ENCODE data around the gene ITPR1.
A peak's percentile ranks its signal among the peaks of the same experiment; 100 is the strongest.

The ITPR1 gene

GRCh38 chr3:4704552-4704951, 211.4 kb downstream of the ITPR1 start:
- peaks cover 0 to 4% (median 0%) of the 10 kb centered on the region in 5 experiments for H3K9me3 ChIP-seq (ENCODE audit: control extremely low read depth in 1 of 5, control insufficient read depth in 4 of 5, insufficient read depth in 2 of 5, low read depth in 1 of 5, low read length in 4 of 5)
- H3K27me3 ChIP-seq (replicated peaks in 2 of 5; ENCODE audit: control insufficient read depth in 4 of 5, insufficient read depth in 5 of 5, low read length in 4 of 5) = no peaks in the 10 kb centered on the region
- 0% methylated on average over 1 of the region's 4 CpGs for WGBS (ENCODE audit: insufficient coverage)
- peak; percentile 15 to 68 (median 58) for DNase-seq
- peaks cover 0 to 43% (median 15%) of the 10 kb centered on the region in 4 experiments for H3K4me1 ChIP-seq (ENCODE audit: control extremely low read depth in 1 of 4, control insufficient read depth in 4 of 4, insufficient read depth in 4 of 4, low read length in 3 of 4)
- POLR2A ChIA-PET = interaction anchor here (0.6 kb wide), 1 partner anchor 224 kb away, joined by 5 read pairs; no protein-coding TSS in a partner anchor
- CTCF ChIA-PET = interaction anchor here (0.7 to 1.2 kb wide), 5 partner anchors 13 to 364 kb away, joined by 3 to 5 read pairs (median 4); no protein-coding TSS in a partner anchor
- peak overlapping the region in 1 of 7 experiments; percentile 27 for H3K4me3 ChIP-seq (ENCODE audit: control insufficient read depth in 1 of 7, extremely low read depth in 1 of 7, insufficient read depth in 4 of 7, low read depth in 2 of 7, low read length in 6 of 7)
- peaks cover 27 to 80% (median 55%) of the 10 kb centered on the region in 4 experiments for H3K36me3 ChIP-seq (ENCODE audit: control insufficient read depth in 4 of 4, insufficient read depth in 4 of 4, low read length in 3 of 4)
- peak overlapping the region in 1 of 2 experiments; percentile 35 for H3K27ac ChIP-seq (ENCODE audit: insufficient read depth in 1 of 2, low read depth in 1 of 2, low read length in 2 of 2, poor library complexity in 1 of 2, severe bottlenecking in 2 of 2)

GRCh38 chr3:4707324-4707723, 214.2 kb downstream of the ITPR1 start:
- Histone ChIP-seq H3K9me3 (ENCODE audit: control extremely low read depth in 1 of 5, control insufficient read depth in 4 of 5, insufficient read depth in 2 of 5, low read depth in 1 of 5, low read length in 4 of 5) (peaks cover 0 to 4% (median 0%) of the 10 kb centered on the region in 5 experiments), H3K27ac (ENCODE audit: insufficient read depth in 1 of 2, low read depth in 1 of 2, low read length in 2 of 2, poor library complexity in 1 of 2, severe bottlenecking in 2 of 2) (no peak overlapping the region), H3K27me3 (replicated peaks in 2 of 5; ENCODE audit: control insufficient read depth in 4 of 5, insufficient read depth in 5 of 5, low read length in 4 of 5) (no peaks in the 10 kb centered on the region), H3K4me3 (ENCODE audit: control insufficient read depth in 1 of 7, extremely low read depth in 1 of 7, insufficient read depth in 4 of 7, low read depth in 2 of 7, low read length in 6 of 7) (no peak overlapping the region), H3K4me1 (ENCODE audit: control extremely low read depth in 1 of 4, control insufficient read depth in 4 of 4, insufficient read depth in 4 of 4, low read length in 3 of 4) (peaks cover 0 to 42% (median 15%) of the 10 kb centered on the region in 4 experiments), H3K36me3 (ENCODE audit: control insufficient read depth in 4 of 4, insufficient read depth in 4 of 4, low read length in 3 of 4) (peaks cover 19 to 73% (median 54%) of the 10 kb centered on the region in 4 experiments)
- CTCF ChIA-PET = no interaction called here
- POLR2A ChIA-PET = no interaction called here
- no peak for DNase-seq
- WGBS (ENCODE audit: insufficient coverage) = 100% methylated on average over 4 of the region's 4 CpGs

GRCh38 chr3:4708230-4708629, 215.1 kb downstream of the ITPR1 start:
- Histone ChIP-seq H3K4me1 (ENCODE audit: control extremely low read depth in 1 of 4, control insufficient read depth in 4 of 4, insufficient read depth in 4 of 4, low read length in 3 of 4) (peaks cover 0 to 33% (median 15%) of the 10 kb centered on the region in 4 experiments), H3K27me3 (replicated peaks in 2 of 5; ENCODE audit: control insufficient read depth in 4 of 5, insufficient read depth in 5 of 5, low read length in 4 of 5) (no peaks in the 10 kb centered on the region), H3K36me3 (ENCODE audit: control insufficient read depth in 4 of 4, insufficient read depth in 4 of 4, low read length in 3 of 4) (peaks cover 20 to 70% (median 52%) of the 10 kb centered on the region in 4 experiments), H3K4me3 (ENCODE audit: control insufficient read depth in 1 of 7, extremely low read depth in 1 of 7, insufficient read depth in 4 of 7, low read depth in 2 of 7, low read length in 6 of 7) (no peak overlapping the region), H3K27ac (ENCODE audit: insufficient read depth in 1 of 2, low read depth in 1 of 2, low read length in 2 of 2, poor library complexity in 1 of 2, severe bottlenecking in 2 of 2) (no peak overlapping the region), H3K9me3 (ENCODE audit: control extremely low read depth in 1 of 5, control insufficient read depth in 4 of 5, insufficient read depth in 2 of 5, low read depth in 1 of 5, low read length in 4 of 5) (peaks cover 0 to 4% (median 0%) of the 10 kb centered on the region in 5 experiments)
- ChIA-PET POLR2A (no interaction called here), CTCF (no interaction called here)
- DNase-seq = no peak
- 17% methylated on average over 2 of the region's 7 CpGs for WGBS (ENCODE audit: insufficient coverage)

GRCh38 chr3:4709341-4709740, 216.2 kb downstream of the ITPR1 start:
- WGBS (ENCODE audit: insufficient coverage) = 50% methylated on average over 1 of the region's 1 CpG
- Histone ChIP-seq H3K27me3 (replicated peaks in 2 of 5; ENCODE audit: control insufficient read depth in 4 of 5, insufficient read depth in 5 of 5, low read length in 4 of 5) (no peaks in the 10 kb centered on the region), H3K4me1 (ENCODE audit: control extremely low read depth in 1 of 4, control insufficient read depth in 4 of 4, insufficient read depth in 4 of 4, low read length in 3 of 4) (peaks cover 0 to 29% (median 13%) of the 10 kb centered on the region in 4 experiments), H3K9me3 (ENCODE audit: control extremely low read depth in 1 of 5, control insufficient read depth in 4 of 5, insufficient read depth in 2 of 5, low read depth in 1 of 5, low read length in 4 of 5) (peaks cover 0 to 4% (median 0%) of the 10 kb centered on the region in 5 experiments), H3K36me3 (ENCODE audit: control insufficient read depth in 4 of 4, insufficient read depth in 4 of 4, low read length in 3 of 4) (peaks cover 24 to 73% (median 58%) of the 10 kb centered on the region in 4 experiments), H3K4me3 (ENCODE audit: control insufficient read depth in 1 of 7, extremely low read depth in 1 of 7, insufficient read depth in 4 of 7, low read depth in 2 of 7, low read length in 6 of 7) (no peak overlapping the region), H3K27ac (ENCODE audit: insufficient read depth in 1 of 2, low read depth in 1 of 2, low read length in 2 of 2, poor library complexity in 1 of 2, severe bottlenecking in 2 of 2) (no peak overlapping the region)
- ChIA-PET POLR2A (no interaction called here), CTCF (interaction anchor here (1.0 to 13.0 kb wide), 4 partner anchors 12 to 348 kb away, joined by 3 to 298 read pairs (median 26); no protein-coding TSS in a partner anchor)
- DNase-seq = no peak

GRCh38 chr3:4710191-4710590, 217.0 kb downstream of the ITPR1 start:
- no peaks in the 10 kb centered on the region for H3K27me3 ChIP-seq (replicated peaks in 2 of 5; ENCODE audit: control insufficient read depth in 4 of 5, insufficient read depth in 5 of 5, low read length in 4 of 5)
- H3K36me3 ChIP-seq (ENCODE audit: control insufficient read depth in 4 of 4, insufficient read depth in 4 of 4, low read length in 3 of 4) = peaks cover 30 to 79% (median 61%) of the 10 kb centered on the region in 4 experiments
- peaks cover 0 to 21% (median 7%) of the 10 kb centered on the region in 4 experiments for H3K4me1 ChIP-seq (ENCODE audit: control extremely low read depth in 1 of 4, control insufficient read depth in 4 of 4, insufficient read depth in 4 of 4, low read length in 3 of 4)
- peaks cover 0 to 4% (median 0%) of the 10 kb centered on the region in 5 experiments for H3K9me3 ChIP-seq (ENCODE audit: control extremely low read depth in 1 of 5, control insufficient read depth in 4 of 5, insufficient read depth in 2 of 5, low read depth in 1 of 5, low read length in 4 of 5)
- WGBS (ENCODE audit: insufficient coverage) = 97% methylated on average over 16 of the region's 16 CpGs
- DNase-seq = no peak
- ChIA-PET POLR2A (interaction anchor here (0.6 kb wide), 1 partner anchor 275 kb away, joined by 3 read pairs; no protein-coding TSS in a partner anchor), CTCF (interaction anchor here (1.0 to 13.0 kb wide), 6 partner anchors 11 to 347 kb away, joined by 3 to 298 read pairs (median 9); partner anchors contain the start of gene BHLHE40)
- no peak overlapping the region for H3K27ac ChIP-seq (ENCODE audit: insufficient read depth in 1 of 2, low read depth in 1 of 2, low read length in 2 of 2, poor library complexity in 1 of 2, severe bottlenecking in 2 of 2)
- H3K4me3 ChIP-seq (ENCODE audit: control insufficient read depth in 1 of 7, extremely low read depth in 1 of 7, insufficient read depth in 4 of 7, low read depth in 2 of 7, low read length in 6 of 7) = no peak overlapping the region

GRCh38 chr3:4711680-4711992, 218.5 kb downstream of the ITPR1 start:
- Histone ChIP-seq H3K9me3 (ENCODE audit: control extremely low read depth in 1 of 5, control insufficient read depth in 4 of 5, insufficient read depth in 2 of 5, low read depth in 1 of 5, low read length in 4 of 5) (peaks cover 0 to 4% (median 0%) of the 10 kb centered on the region in 5 experiments), H3K4me1 (ENCODE audit: control extremely low read depth in 1 of 4, control insufficient read depth in 4 of 4, insufficient read depth in 4 of 4, low read length in 3 of 4) (peaks cover 0 to 14% (median 6%) of the 10 kb centered on the region in 4 experiments), H3K36me3 (ENCODE audit: control insufficient read depth in 4 of 4, insufficient read depth in 4 of 4, low read length in 3 of 4) (peaks cover 27 to 69% (median 52%) of the 10 kb centered on the region in 4 experiments), H3K4me3 (ENCODE audit: control insufficient read depth in 1 of 7, extremely low read depth in 1 of 7, insufficient read depth in 4 of 7, low read depth in 2 of 7, low read length in 6 of 7) (no peak overlapping the region), H3K27me3 (replicated peaks in 2 of 5; ENCODE audit: control insufficient read depth in 4 of 5, insufficient read depth in 5 of 5, low read length in 4 of 5) (no peaks in the 10 kb centered on the region), H3K27ac (ENCODE audit: insufficient read depth in 1 of 2, low read depth in 1 of 2, low read length in 2 of 2, poor library complexity in 1 of 2, severe bottlenecking in 2 of 2) (no peak overlapping the region)
- ChIA-PET POLR2A (interaction anchor here (0.6 kb wide), 3 partner anchors 272 to 487 kb away, joined by 3 to 6 read pairs (median 3); no protein-coding TSS in a partner anchor), CTCF (interaction anchor here (0.6 to 13.0 kb wide), 55 partner anchors 9 to 562 kb away, joined by 3 to 298 read pairs (median 4); partner anchors contain the start of genes BHLHE40 and EDEM1)
- no peak for DNase-seq
- no CpG with 5 or more reads among the region's 1 CpG for WGBS (ENCODE audit: insufficient coverage)

GRCh38 chr3:4712109-4712508, 219.0 kb downstream of the ITPR1 start:
- CTCF ChIA-PET = interaction anchor here (0.6 to 13.0 kb wide), 53 partner anchors 9 to 562 kb away, joined by 3 to 298 read pairs (median 4); partner anchors contain the start of genes BHLHE40 and EDEM1
- WGBS (ENCODE audit: insufficient coverage) = 95% methylated on average over 5 of the region's 7 CpGs
- peaks cover 0 to 3% (median 0%) of the 10 kb centered on the region in 5 experiments for H3K9me3 ChIP-seq (ENCODE audit: control extremely low read depth in 1 of 5, control insufficient read depth in 4 of 5, insufficient read depth in 2 of 5, low read depth in 1 of 5, low read length in 4 of 5)
- no peak for DNase-seq
- peaks cover 0 to 14% (median 6%) of the 10 kb centered on the region in 4 experiments for H3K4me1 ChIP-seq (ENCODE audit: control extremely low read depth in 1 of 4, control insufficient read depth in 4 of 4, insufficient read depth in 4 of 4, low read length in 3 of 4)
- H3K27ac ChIP-seq (ENCODE audit: insufficient read depth in 1 of 2, low read depth in 1 of 2, low read length in 2 of 2, poor library complexity in 1 of 2, severe bottlenecking in 2 of 2) = no peak overlapping the region
- no peaks in the 10 kb centered on the region for H3K27me3 ChIP-seq (replicated peaks in 2 of 5; ENCODE audit: control insufficient read depth in 4 of 5, insufficient read depth in 5 of 5, low read length in 4 of 5)
- no peak overlapping the region for H3K4me3 ChIP-seq (ENCODE audit: control insufficient read depth in 1 of 7, extremely low read depth in 1 of 7, insufficient read depth in 4 of 7, low read depth in 2 of 7, low read length in 6 of 7)
- POLR2A ChIA-PET = interaction anchor here (0.6 kb wide), 2 partner anchors 272 to 326 kb away, joined by 3 read pairs; no protein-coding TSS in a partner anchor
- peaks cover 25 to 69% (median 50%) of the 10 kb centered on the region in 4 experiments for H3K36me3 ChIP-seq (ENCODE audit: control insufficient read depth in 4 of 4, insufficient read depth in 4 of 4, low read length in 3 of 4)
